Common myeloid progenitor, CD34-positive (primary cell): Measurements from ENCODE around the gene SFRP5.

Experiments used
- CTCF ChIA-PET: fragments of 350-600 bp; sonication (Branson Sonifier 250); formaldehyde crosslinking; loops from one replicate; lab custom pipeline; 2021; ENCODE audit warnings: antibody characterized with exemption; lab: Charles Lee
- POLR2A ChIA-PET: fragments of 350-600 bp; sonication (Branson Sonifier 250); formaldehyde crosslinking; loops from one replicate; lab custom pipeline; 2021; ENCODE audit warnings: antibody characterized with exemption; lab: Charles Lee
- DNase-seq, 3 donors: peaks; one replicate each; pipeline versions ENCODE4 v3.0.0 to v3.0.0-alpha.2; 2013
- H3K27ac ChIP-seq, 2 experiments: 1 replicate in 1 of 2; 2 replicates in 1 of 2; pipeline ENCODE4 v1.7.0; 2013; ENCODE audit warnings: inconsistent platforms in 2 of 2, low read length in 2 of 2, mild to moderate bottlenecking in 2 of 2, low read depth in 1 of 2, moderate library complexity in 1 of 2; ENCODE audit not compliant: severe bottlenecking in 2 of 2, insufficient read depth in 1 of 2, poor library complexity in 1 of 2
- H3K27me3 ChIP-seq, 5 experiments: replicated peaks in 2 of 5; 1 replicate in 3 of 5; 2 replicates in 2 of 5; pipeline versions ENCODE4 v1.6.1 to v1.7.0; 2013; ENCODE audit warnings: low read length in 4 of 5, mild to moderate bottlenecking in 2 of 5, moderate library complexity in 2 of 5, inconsistent platforms in 1 of 5; ENCODE audit not compliant: insufficient read depth in 5 of 5, control insufficient read depth in 4 of 5
- H3K36me3 ChIP-seq, 4 experiments: 1 replicate in 2 of 4; 2 replicates in 2 of 4; pipeline versions ENCODE4 v1.6.1 to v1.7.0; 2013; ENCODE audit warnings: low read length in 3 of 4, control low read depth in 1 of 4, mild to moderate bottlenecking in 1 of 4; ENCODE audit not compliant: control insufficient read depth in 4 of 4, insufficient read depth in 4 of 4
- H3K4me1 ChIP-seq, 4 experiments: 1 replicate in 3 of 4; 2 replicates in 1 of 4; pipeline versions ENCODE4 v1.6.1 to v1.7.1; 2013; ENCODE audit warnings: low read length in 3 of 4, mild to moderate bottlenecking in 3 of 4, control low read depth in 1 of 4, inconsistent platforms in 1 of 4, moderate library complexity in 1 of 4; ENCODE audit not compliant: control insufficient read depth in 4 of 4, insufficient read depth in 4 of 4; ENCODE audit errors: control extremely low read depth in 1 of 4
- H3K4me3 ChIP-seq, 7 experiments: 1 replicate in 4 of 7; 2 replicates in 3 of 7; pipeline versions ENCODE4 v1.5.1 to v1.7.0; 2013; ENCODE audit warnings: mild to moderate bottlenecking in 7 of 7, low read length in 6 of 7, moderate library complexity in 6 of 7, inconsistent platforms in 2 of 7, low read depth in 2 of 7, control low read depth in 1 of 7; ENCODE audit not compliant: insufficient read depth in 4 of 7, control insufficient read depth in 1 of 7; ENCODE audit errors: extremely low read depth in 1 of 7
- H3K9me3 ChIP-seq, 5 experiments: 1 replicate in 4 of 5; 2 replicates in 1 of 5; pipeline versions ENCODE4 v1.6.1 to v1.7.1; 2013; ENCODE audit warnings: low read length in 4 of 5, mild to moderate bottlenecking in 2 of 5, inconsistent platforms in 1 of 5, low read depth in 1 of 5, moderate library complexity in 1 of 5; ENCODE audit not compliant: control insufficient read depth in 4 of 5, insufficient read depth in 2 of 5; ENCODE audit errors: control extremely low read depth in 1 of 5
- WGBS: methylation state at CpG from one replicate; pipeline ENCODE4 v1.1.5; 2013; ENCODE audit not compliant: insufficient coverage; 5-methylcytosine and 5-hydroxymethylcytosine counted together

Gene SFRP5

DNA sequence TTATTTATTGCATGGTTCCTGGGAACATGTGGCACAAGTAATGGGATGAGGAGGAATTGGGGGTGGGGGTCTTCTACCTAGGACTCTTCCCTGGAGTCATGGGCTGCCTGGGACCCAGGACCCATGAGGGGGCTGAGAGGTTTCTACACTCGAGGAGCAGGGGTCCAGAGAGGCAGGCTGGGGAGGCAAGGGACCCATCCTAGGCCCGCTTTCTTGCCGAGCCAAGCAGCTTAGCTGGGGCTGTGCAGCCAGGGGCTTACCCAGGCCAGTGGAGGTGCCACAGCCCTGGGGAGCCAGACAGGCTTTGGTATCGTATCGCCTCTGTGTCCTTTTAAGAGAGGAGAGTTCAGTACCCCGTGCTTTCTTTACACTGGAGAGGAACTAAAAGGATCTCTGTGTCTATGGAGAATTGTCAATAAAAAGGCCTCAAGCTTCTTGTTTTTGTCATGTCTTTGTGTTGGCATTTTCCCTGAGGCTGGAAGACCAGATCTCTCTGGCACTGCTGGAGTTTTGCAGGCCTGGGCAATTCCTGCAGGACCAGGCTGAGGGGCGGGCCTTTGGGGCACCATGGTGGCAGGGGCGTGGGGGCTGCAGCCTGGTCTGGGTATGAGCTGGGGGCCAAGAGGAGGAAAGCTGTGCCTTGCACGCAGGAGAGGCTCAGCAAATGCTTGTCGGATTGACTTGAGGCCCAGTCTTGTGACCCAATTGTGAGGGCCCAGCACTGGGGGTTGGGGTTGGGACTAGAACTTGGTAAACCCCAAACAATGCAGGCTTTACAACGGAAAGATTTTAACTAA lies 11.1 kb downstream of the SFRP5 start:
- POLR2A ChIA-PET: no interaction called here
- DNase-seq: no peak
- 96% methylated on average over 10 of the region's 11 CpGs for WGBS

DNA sequence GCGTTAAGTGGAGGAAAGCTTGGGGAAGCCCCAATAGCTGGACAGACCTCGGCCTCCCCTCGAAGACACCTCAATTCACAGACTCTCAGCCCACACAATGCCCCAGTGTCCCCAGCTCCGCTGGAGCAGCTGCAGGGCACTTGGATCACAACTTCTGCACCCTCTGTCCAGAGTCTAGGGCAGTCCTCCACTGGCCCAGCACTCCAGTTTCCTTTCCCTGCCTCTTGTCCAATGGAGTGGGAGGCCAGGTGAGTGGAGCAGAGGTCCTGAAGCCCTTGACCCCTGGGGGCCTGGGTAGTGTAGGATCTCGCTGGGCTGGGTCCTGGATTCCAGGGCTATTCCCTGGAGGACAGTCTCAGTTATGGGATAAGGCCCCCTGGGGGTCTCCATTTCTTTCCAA lies 11.9 kb downstream of the SFRP5 start:
- H3K27me3 ChIP-seq: no peaks in the 10 kb centered on the region
- ChIA-PET CTCF (interaction anchor here (0.6 to 7.3 kb wide), 10 partner anchors 8 to 110 kb away, joined by 3 to 62 read pairs (median 3); no protein-coding TSS in a partner anchor), POLR2A (no interaction called here)
- H3K9me3 ChIP-seq: no peaks in the 10 kb centered on the region
- no peak overlapping the region for H3K27ac ChIP-seq
- no peak overlapping the region for H3K4me3 ChIP-seq
- H3K36me3 ChIP-seq: peaks cover 11 to 62% (median 44%) of the 10 kb centered on the region in 4 experiments
- WGBS: 100% methylated on average over 2 of the region's 5 CpGs
- H3K4me1 ChIP-seq: no peaks in the 10 kb centered on the region
- DNase-seq: no peak

More for the DNA sequence above, 11.1 kb downstream of the SFRP5 start:
- no peak overlapping the region for H3K4me3 ChIP-seq
- no peak overlapping the region for H3K27ac ChIP-seq
- CTCF ChIA-PET: interaction anchor here (0.6 to 7.3 kb wide), 12 partner anchors 7 to 284 kb away, joined by 3 to 62 read pairs (median 4); no protein-coding TSS in a partner anchor
- no peaks in the 10 kb centered on the region for H3K27me3 ChIP-seq
- no peaks in the 10 kb centered on the region for H3K4me1 ChIP-seq
- H3K9me3 ChIP-seq: no peaks in the 10 kb centered on the region
- H3K36me3 ChIP-seq: peaks cover 10 to 55% (median 37%) of the 10 kb centered on the region in 4 experiments

DNA sequence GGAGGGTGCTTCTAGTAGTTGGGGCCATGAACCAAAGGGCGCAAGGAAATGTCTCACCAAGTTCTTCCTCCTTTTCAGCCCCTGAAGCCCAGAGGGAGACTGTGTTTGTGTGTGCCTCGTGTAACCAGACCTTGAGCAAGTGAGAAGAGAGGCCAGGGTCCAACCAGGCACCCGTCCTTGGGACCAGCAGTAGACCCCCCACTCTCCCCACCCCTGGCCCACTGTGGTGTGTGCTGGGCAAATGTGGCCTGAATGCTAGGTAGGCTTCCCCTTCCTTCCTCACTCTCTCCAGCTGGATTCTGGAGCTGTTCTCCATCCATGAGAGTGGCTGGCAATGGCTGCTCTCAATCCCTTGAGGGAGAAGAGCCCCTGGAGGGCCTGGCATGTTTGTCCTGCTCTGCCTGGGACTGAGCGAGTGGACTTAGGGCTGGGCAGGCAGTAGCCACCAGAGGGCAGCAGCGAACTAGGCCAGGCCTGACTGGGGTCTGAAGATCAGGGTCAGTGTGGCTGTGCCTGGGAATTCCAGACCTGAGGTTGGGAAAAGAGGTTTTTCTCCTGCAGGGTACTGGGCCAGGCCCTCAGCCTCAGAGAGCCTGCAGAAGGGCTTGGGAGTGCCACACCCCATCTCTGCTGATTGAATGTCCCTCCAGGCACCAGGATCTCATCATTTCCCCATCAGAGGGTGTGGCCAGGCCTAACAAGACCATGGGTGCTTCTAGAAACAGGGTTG lies 12.5 kb downstream of the SFRP5 start:
- WGBS: 75% methylated on average over 5 of the region's 5 CpGs
- ChIA-PET POLR2A (no interaction called here), CTCF (interaction anchor here (0.7 to 7.3 kb wide), 9 partner anchors 9 to 110 kb away, joined by 3 to 62 read pairs (median 3); no protein-coding TSS in a partner anchor)
- Histone ChIP-seq H3K27ac (no peak overlapping the region), H3K9me3 (no peaks in the 10 kb centered on the region), H3K27me3 (no peaks in the 10 kb centered on the region), H3K36me3 (peaks cover 15 to 68% (median 50%) of the 10 kb centered on the region in 4 experiments), H3K4me3 (no peak overlapping the region), H3K4me1 (no peaks in the 10 kb centered on the region)
- DNase-seq: peak; percentile 43 to 63 (median 54)

DNA sequence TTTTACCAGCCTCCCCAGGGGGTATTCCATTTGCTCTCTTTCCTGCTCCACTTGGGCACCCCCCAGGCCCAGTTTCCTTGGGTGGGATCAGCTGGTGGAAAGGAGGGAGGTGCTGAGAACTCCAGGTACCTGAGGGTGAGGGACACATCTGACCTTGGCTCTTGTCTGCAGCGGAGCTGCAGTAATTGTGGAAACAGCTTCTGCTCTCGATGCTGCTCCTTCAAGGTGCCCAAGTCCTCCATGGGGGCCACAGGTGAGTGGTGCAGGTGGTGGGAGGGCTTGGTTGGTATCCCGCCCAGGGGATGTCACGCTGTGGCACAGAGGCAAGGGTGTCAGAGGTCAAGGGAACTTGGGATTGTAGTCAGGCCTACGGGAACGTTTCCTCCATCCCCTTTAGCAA lies 14.3 kb downstream of the SFRP5 start:
- ChIA-PET CTCF (interaction anchor here (1.4 to 1.7 kb wide), 4 partner anchors 9 to 26 kb away, joined by 3 to 8 read pairs (median 4); no protein-coding TSS in a partner anchor), POLR2A (no interaction called here)
- DNase-seq: no peak
- peaks cover 15 to 85% (median 65%) of the 10 kb centered on the region in 4 experiments for H3K36me3 ChIP-seq
- WGBS: 86% methylated on average over 4 of the region's 6 CpGs
- no peaks in the 10 kb centered on the region for H3K9me3 ChIP-seq
- H3K4me3 ChIP-seq: no peak overlapping the region
- H3K27ac ChIP-seq: no peak overlapping the region
- H3K4me1 ChIP-seq: no peaks in the 10 kb centered on the region
- H3K27me3 ChIP-seq: no peaks in the 10 kb centered on the region

DNA sequence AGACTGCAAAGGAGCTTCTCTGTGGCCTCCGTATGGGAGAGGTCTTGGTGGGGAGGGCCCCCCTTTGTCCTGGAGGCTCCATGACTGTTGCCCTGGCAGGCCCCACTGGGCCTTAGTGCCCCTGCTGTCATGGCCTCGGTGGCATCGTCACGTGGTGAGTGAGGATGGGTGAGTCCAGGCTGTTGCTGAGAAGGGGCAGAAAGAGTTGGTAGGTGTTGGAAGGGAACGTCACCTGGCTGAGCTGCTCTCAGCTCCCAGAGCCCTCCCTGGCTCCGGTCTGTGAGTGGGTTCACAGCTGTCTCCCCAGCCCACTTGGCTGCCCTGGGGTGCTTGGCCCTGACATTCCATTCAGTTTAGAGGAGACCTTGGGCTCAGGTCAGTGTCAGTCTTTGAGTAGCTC lies 16.1 kb downstream of the SFRP5 start:
- H3K27me3 ChIP-seq: no peaks in the 10 kb centered on the region
- CTCF ChIA-PET: interaction anchor here (0.9 to 4.1 kb wide), 5 partner anchors 8 to 115 kb away, joined by 3 to 19 read pairs (median 4); no protein-coding TSS in a partner anchor
- DNase-seq: no peak
- POLR2A ChIA-PET: no interaction called here
- peaks cover 17 to 89% (median 72%) of the 10 kb centered on the region in 4 experiments for H3K36me3 ChIP-seq
- H3K27ac ChIP-seq: no peak overlapping the region
- 100% methylated on average over 4 of the region's 6 CpGs for WGBS
- no peaks in the 10 kb centered on the region for H3K4me1 ChIP-seq
- H3K9me3 ChIP-seq: no peaks in the 10 kb centered on the region
- no peak overlapping the region for H3K4me3 ChIP-seq

DNA sequence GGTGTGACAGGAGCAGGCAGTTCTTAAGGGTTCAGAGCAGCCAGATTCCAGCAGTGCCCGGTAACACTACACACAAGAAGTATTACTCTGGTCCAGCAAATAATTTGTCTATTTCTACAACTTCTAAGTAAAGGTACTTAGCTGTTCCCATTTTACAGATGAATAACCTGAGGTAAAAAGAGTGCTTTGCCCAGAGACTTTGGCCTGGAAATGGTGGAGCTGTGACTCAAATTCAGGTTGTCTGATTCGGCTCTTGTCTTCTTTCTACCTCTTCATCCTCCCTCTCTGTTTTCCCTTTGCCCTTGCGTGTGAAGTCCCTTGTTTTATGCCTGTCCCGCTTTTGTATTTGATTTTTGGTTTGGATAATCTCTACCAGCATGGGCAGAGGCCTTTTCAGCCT lies 17.1 kb downstream of the SFRP5 start:
- Histone ChIP-seq H3K9me3 (no peaks in the 10 kb centered on the region), H3K4me1 (no peaks in the 10 kb centered on the region), H3K4me3 (no peak overlapping the region), H3K27ac (no peak overlapping the region), H3K27me3 (no peaks in the 10 kb centered on the region), H3K36me3 (peaks cover 13 to 88% (median 70%) of the 10 kb centered on the region in 4 experiments)
- WGBS: 100% methylated on average over 2 of the region's 4 CpGs
- POLR2A ChIA-PET: no interaction called here
- CTCF ChIA-PET: interaction anchor here (0.6 to 4.1 kb wide), 4 partner anchors 8 to 175 kb away, joined by 4 to 19 read pairs (median 6); no protein-coding TSS in a partner anchor
- DNase-seq: no peak
